ENCODE data around the gene MDN1.

GRCh38 chr6:89830170-89830809 lies 10.7 kb upstream of the MDN1 start:
- no peak for TF ChIP-seq POLR2AphosphoS5 (IDR thresholded peaks at IDR 0.05)
- no peak for TF ChIP-seq EP300 (IDR thresholded peaks at IDR 0.05)
- no peak for TF ChIP-seq POLR2A (IDR thresholded peaks at IDR 0.05)

Measured in gastroesophageal sphincter (tissue), 2 donors.